Skeletal muscle cell (primary cell): ENCODE results near the gene FGF14.
A peak's percentile ranks its signal among the peaks of the same experiment; 100 is the strongest.
"Not testable (repeated sequence)": the region's sequence is repeated elsewhere in the genome, so short reads cannot be mapped to it uniquely, and the experiment has no call there.

Experiments used
- DNase-seq: peaks from one replicate; pipeline ENCODE4 v3.0.0-alpha.2; 2010; ENCODE audit warnings: low read depth
- H3K4me3 ChIP-seq: 2 replicates; pipeline ENCODE4 v1.5.1; 2011; ENCODE audit warnings: low read depth, mild to moderate bottlenecking, control low read depth, low read length, moderate library complexity

Gene FGF14

GRCh38 chr13:102169471-102170015, 232.3 kb downstream of the FGF14 start:
- no peak for DNase-seq
- H3K4me3 ChIP-seq = no peak overlapping the region

GRCh38 chr13:102152790-102153189, 249.1 kb downstream of the FGF14 start:
- no peak overlapping the region for H3K4me3 ChIP-seq
- no peak for DNase-seq

- no peak overlapping the region for H3K4me3 ChIP-seq
- DNase-seq = no peak
These were observed 254.5 kb downstream of the FGF14 start for GRCh38 chr13:102147353-102147752.

GRCh38 chr13:102145750-102146149, 256.1 kb downstream of the FGF14 start:
- H3K4me3 ChIP-seq = no peak overlapping the region
- DNase-seq = no peak

GRCh38 chr13:102142473-102142826, 259.4 kb downstream of the FGF14 start:
- no peak overlapping the region for H3K4me3 ChIP-seq
- no peak for DNase-seq

- H3K4me3 ChIP-seq = no peak overlapping the region
- DNase-seq = no peak
These were observed 260.0 kb downstream of the FGF14 start for GRCh38 chr13:102141625-102142472.

GRCh38 chr13:102139626-102140025, 262.2 kb downstream of the FGF14 start:
- H3K4me3 ChIP-seq = no peak overlapping the region
- no peak for DNase-seq

- no peak overlapping the region for H3K4me3 ChIP-seq
These were observed 263.1 kb downstream of the FGF14 start for GRCh38 chr13:102138635-102139190.

GRCh38 chr13:102137904-102138303, 263.9 kb downstream of the FGF14 start:
- not testable (repeated sequence) for H3K4me3 ChIP-seq, DNase-seq

More at GRCh38 chr13:102138635-102139190, 263.1 kb downstream of the FGF14 start:
- no peak for DNase-seq

GRCh38 chr13:102136735-102137296, 265.0 kb downstream of the FGF14 start:
- no peak for DNase-seq
- H3K4me3 ChIP-seq = no peak overlapping the region

- no peak overlapping the region for H3K4me3 ChIP-seq
- no peak for DNase-seq
These were observed 269.0 kb downstream of the FGF14 start for GRCh38 chr13:102132777-102133295.

GRCh38 chr13:102131246-102131645, 270.6 kb downstream of the FGF14 start:
- H3K4me3 ChIP-seq = no peak overlapping the region
- no peak for DNase-seq

GRCh38 chr13:102128216-102128810, 273.5 kb downstream of the FGF14 start:
- peak; percentile 48 for DNase-seq

GRCh38 chr13:102127153-102127552, 274.7 kb downstream of the FGF14 start:
- no peak for DNase-seq
- H3K4me3 ChIP-seq = no peak overlapping the region

More at GRCh38 chr13:102128216-102128810, 273.5 kb downstream of the FGF14 start:
- H3K4me3 ChIP-seq = no peak overlapping the region

GRCh38 chr13:102122147-102122546, 279.7 kb downstream of the FGF14 start:
- no peak for DNase-seq
- H3K4me3 ChIP-seq = no peak overlapping the region

GRCh38 chr13:102117175-102117831, 284.5 kb downstream of the FGF14 start:
- no peak overlapping the region for H3K4me3 ChIP-seq
- DNase-seq = no peak

- DNase-seq = no peak
- no peak overlapping the region for H3K4me3 ChIP-seq
These were observed 298.4 kb downstream of the FGF14 start for GRCh38 chr13:102103469-102103868.

- H3K4me3 ChIP-seq = no peak overlapping the region
- no peak for DNase-seq
These were observed 301.6 kb downstream of the FGF14 start for GRCh38 chr13:102100234-102100633.

- DNase-seq = no peak
- no peak overlapping the region for H3K4me3 ChIP-seq
These were observed 304.1 kb downstream of the FGF14 start for GRCh38 chr13:102097708-102098107.
